GM23338 (cell line): ENCODE data around the gene DIAPH1. TPM values are rescaled to one million over a fixed set of nuclear protein-coding genes. Genes with fewer than 3 reads are reported as not detected.
A peak's percentile ranks its signal among the peaks of the same experiment; 100 is the strongest.

Source experiments
- ATAC-seq: fragments of 200-7000 bp; cut with Tn5 transposase; 3 replicates; pipeline ENCODE4 v1.9.1; 2020
- DNase-seq: peaks from one replicate; pipeline ENCODE4 v3.0.0-alpha.2; 2015; ENCODE audit warnings: low spot score
- H2AFZ ChIP-seq: fragments of 200-600 bp; sonication (generic); 2 replicates; pipeline ENCODE4 v1.8.0; 2016; ENCODE audit warnings: antibody characterized with exemption, mild to moderate bottlenecking, moderate library complexity
- H3F3A ChIP-seq: fragments of 200-600 bp; sonication (generic); replicated peaks from 2 replicates; pipeline ENCODE4 v1.8.0; 2017; ENCODE audit warnings: antibody characterized with exemption, mixed run types, low read depth
- H3K27ac ChIP-seq: fragments of 200-600 bp; sonication (generic); 2 replicates; pipeline ENCODE4 v1.6.1; 2016; ENCODE audit warnings: low read depth
- H3K27me3 ChIP-seq: fragments of 200-600 bp; sonication (generic); 2 replicates; pipeline ENCODE4 v1.8.0; 2016; ENCODE audit warnings: mild to moderate bottlenecking, mixed run types, moderate library complexity; ENCODE audit not compliant: insufficient read depth
- H3K36me3 ChIP-seq: fragments of 200-600 bp; sonication (generic); 2 replicates; pipeline ENCODE4 v1.8.0; 2016; ENCODE audit warnings: mild to moderate bottlenecking; ENCODE audit not compliant: insufficient read depth
- H3K4me1 ChIP-seq: fragments of 200-600 bp; sonication (generic); 2 replicates; pipeline ENCODE4 v1.8.0; 2016; ENCODE audit warnings: mild to moderate bottlenecking, moderate library complexity; ENCODE audit not compliant: insufficient read depth
- H3K4me2 ChIP-seq: fragments of 200-600 bp; sonication (generic); 2 replicates; pipeline ENCODE4 v1.7.1; 2017; ENCODE audit warnings: mixed run types
- H3K4me3 ChIP-seq: fragments of 200-600 bp; sonication (generic); 2 replicates; pipeline ENCODE4 v1.6.1; 2016; ENCODE audit warnings: mixed run types
- H3K79me2 ChIP-seq: fragments of 200-600 bp; sonication (generic); replicated peaks from 2 replicates; pipeline ENCODE4 v1.8.0; 2017; ENCODE audit warnings: mild to moderate bottlenecking; ENCODE audit not compliant: insufficient read depth
- H3K9me2 ChIP-seq: fragments of 200-600 bp; sonication (generic); 2 replicates; pipeline ENCODE4 v1.8.0; 2017; ENCODE audit not compliant: insufficient read depth
- H4K20me1 ChIP-seq: fragments of 200-600 bp; sonication (generic); replicated peaks from 2 replicates; pipeline ENCODE4 v1.8.0; 2017; ENCODE audit warnings: mild to moderate bottlenecking; ENCODE audit not compliant: insufficient read depth
- H3K27ac Mint-ChIP-seq: 2 replicates; pipeline ENCODE4 v1.8.0; 2020; ENCODE audit warnings: inconsistent platforms, mild to moderate bottlenecking, moderate library complexity, mixed read lengths
- H3K27me3 Mint-ChIP-seq: 3 replicates; pipeline ENCODE4 v1.8.0; 2022; ENCODE audit warnings: low read depth, mild to moderate bottlenecking, moderate library complexity, mixed read lengths, inconsistent platforms; ENCODE audit not compliant: insufficient read depth, poor library complexity
- H3K36me3 Mint-ChIP-seq: 3 replicates; pipeline ENCODE4 v1.8.0; 2021; ENCODE audit warnings: low read depth, mild to moderate bottlenecking, inconsistent platforms, moderate library complexity, mixed read lengths
- H3K4me1 Mint-ChIP-seq: 3 replicates; pipeline ENCODE4 v1.8.0; 2020; ENCODE audit warnings: mild to moderate bottlenecking, inconsistent platforms, mixed read lengths
- H3K4me3 Mint-ChIP-seq: 3 replicates; pipeline ENCODE4 v1.8.0; 2021; ENCODE audit warnings: moderate library complexity, mild to moderate bottlenecking, inconsistent platforms, mixed read lengths
- H3K9me3 Mint-ChIP-seq: 3 replicates; pipeline ENCODE4 v1.8.0; 2020; ENCODE audit warnings: moderate library complexity, mild to moderate bottlenecking, inconsistent platforms, mixed read lengths
- CREB1 ChIP-seq: fragments of 250-450 bp; sonication (Bioruptor Pico); IDR thresholded peaks from 2 replicates; pipeline ENCODE4 v1.5.0; 2020; ENCODE audit warnings: low read depth, mild to moderate bottlenecking, moderate library complexity
- polyA plus RNA-seq: library from polyadenylated mRNA; unstranded; fragments of >200 nt; fragmentation: Nextera tagmentation; extraction: Ambion mirVana; gene quantifications from 2 replicates; pipeline ENCODE4 v1.2.1, GENCODE V29; 2016
- total RNA-seq: library from RNA; depleted of rRNA; stranded (reverse); fragments of >200 nt; shearing (Covaris generic); gene quantifications from 2 replicates; pipeline ENCODE4 v1.2.3, GENCODE V29; 2014
- TF ChIP-seq, protein P1 (sequence below): fragments of 250-450 bp; sonication (Bioruptor Pico); IDR thresholded peaks from 2 replicates; pipeline ENCODE4 v1.5.0; 2020; ENCODE audit warnings: mild to moderate bottlenecking, moderate library complexity
- TF ChIP-seq, protein P2 (sequence below): IDR thresholded peaks from one replicate; pipeline ENCODE4 v1.6.1; 2018; ENCODE audit warnings: antibody characterized with exemption; ENCODE audit not compliant: unreplicated experiment
- TF ChIP-seq, protein P3 (sequence below), 2 experiments: fragments of 200-600 bp in 1 of 2; sonication (generic) in 1 of 2; conservative IDR thresholded peaks; 2 replicates each; pipeline versions ENCODE4 v1.5.1 to v1.6.1; 2016 to 2017; ENCODE audit warnings: antibody characterized with exemption in 2 of 2, low read depth in 2 of 2, mild to moderate bottlenecking in 2 of 2, moderate library complexity in 1 of 2

DIAPH1 gene
- total and polyA plus RNA-seq, 2 experiments from 2014 or later = 42.9 to 104 TPM

DNA sequence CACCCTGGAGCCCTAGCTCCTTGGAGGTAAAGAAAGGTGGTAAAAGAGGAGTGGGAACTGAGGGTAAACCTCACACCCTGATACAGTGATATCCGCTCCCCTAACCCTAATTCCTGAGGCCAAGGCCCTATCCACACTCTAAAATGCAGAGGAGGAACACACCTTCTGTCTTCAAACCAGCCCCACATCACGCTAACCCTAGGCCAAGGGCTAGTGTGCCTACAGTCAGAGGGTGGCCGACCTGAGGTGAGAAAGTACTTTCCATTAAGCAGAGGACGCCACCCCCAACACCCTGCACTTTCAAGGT, 17.3 kb upstream of the DIAPH1 start (continued):
- TF ChIP-seq, protein P1, sequence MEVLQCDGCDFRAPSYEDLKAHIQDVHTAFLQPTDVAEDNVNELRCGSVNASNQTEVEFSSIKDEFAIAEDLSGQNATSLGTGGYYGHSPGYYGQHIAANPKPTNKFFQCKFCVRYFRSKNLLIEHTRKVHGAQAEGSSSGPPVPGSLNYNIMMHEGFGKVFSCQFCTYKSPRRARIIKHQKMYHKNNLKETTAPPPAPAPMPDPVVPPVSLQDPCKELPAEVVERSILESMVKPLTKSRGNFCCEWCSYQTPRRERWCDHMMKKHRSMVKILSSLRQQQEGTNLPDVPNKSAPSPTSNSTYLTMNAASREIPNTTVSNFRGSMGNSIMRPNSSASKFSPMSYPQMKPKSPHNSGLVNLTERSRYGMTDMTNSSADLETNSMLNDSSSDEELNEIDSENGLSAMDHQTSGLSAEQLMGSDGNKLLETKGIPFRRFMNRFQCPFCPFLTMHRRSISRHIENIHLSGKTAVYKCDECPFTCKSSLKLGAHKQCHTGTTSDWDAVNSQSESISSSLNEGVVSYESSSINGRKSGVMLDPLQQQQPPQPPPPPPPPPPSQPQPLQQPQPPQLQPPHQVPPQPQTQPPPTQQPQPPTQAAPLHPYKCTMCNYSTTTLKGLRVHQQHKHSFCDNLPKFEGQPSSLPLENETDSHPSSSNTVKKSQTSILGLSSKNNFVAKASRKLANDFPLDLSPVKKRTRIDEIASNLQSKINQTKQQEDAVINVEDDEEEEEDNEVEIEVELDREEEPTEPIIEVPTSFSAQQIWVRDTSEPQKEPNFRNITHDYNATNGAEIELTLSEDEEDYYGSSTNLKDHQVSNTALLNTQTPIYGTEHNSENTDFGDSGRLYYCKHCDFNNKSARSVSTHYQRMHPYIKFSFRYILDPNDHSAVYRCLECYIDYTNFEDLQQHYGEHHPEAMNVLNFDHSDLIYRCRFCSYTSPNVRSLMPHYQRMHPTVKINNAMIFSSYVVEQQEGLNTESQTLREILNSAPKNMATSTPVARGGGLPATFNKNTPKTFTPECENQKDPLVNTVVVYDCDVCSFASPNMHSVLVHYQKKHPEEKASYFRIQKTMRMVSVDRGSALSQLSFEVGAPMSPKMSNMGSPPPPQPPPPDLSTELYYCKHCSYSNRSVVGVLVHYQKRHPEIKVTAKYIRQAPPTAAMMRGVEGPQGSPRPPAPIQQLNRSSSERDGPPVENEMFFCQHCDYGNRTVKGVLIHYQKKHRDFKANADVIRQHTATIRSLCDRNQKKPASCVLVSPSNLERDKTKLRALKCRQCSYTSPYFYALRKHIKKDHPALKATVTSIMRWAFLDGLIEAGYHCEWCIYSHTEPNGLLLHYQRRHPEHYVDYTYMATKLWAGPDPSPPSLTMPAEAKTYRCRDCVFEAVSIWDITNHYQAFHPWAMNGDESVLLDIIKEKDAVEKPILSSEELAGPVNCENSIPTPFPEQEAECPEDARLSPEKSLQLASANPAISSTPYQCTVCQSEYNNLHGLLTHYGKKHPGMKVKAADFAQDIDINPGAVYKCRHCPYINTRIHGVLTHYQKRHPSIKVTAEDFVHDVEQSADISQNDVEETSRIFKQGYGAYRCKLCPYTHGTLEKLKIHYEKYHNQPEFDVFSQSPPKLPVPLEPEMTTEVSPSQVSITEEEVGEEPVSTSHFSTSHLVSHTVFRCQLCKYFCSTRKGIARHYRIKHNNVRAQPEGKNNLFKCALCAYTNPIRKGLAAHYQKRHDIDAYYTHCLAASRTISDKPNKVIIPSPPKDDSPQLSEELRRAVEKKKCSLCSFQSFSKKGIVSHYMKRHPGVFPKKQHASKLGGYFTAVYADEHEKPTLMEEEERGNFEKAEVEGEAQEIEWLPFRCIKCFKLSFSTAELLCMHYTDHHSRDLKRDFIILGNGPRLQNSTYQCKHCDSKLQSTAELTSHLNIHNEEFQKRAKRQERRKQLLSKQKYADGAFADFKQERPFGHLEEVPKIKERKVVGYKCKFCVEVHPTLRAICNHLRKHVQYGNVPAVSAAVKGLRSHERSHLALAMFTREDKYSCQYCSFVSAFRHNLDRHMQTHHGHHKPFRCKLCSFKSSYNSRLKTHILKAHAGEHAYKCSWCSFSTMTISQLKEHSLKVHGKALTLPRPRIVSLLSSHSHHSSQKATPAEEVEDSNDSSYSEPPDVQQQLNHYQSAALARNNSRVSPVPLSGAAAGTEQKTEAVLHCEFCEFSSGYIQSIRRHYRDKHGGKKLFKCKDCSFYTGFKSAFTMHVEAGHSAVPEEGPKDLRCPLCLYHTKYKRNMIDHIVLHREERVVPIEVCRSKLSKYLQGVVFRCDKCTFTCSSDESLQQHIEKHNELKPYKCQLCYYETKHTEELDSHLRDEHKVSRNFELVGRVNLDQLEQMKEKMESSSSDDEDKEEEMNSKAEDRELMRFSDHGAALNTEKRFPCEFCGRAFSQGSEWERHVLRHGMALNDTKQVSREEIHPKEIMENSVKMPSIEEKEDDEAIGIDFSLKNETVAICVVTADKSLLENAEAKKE (CRISPR knock-in tag) = no peak

DNA sequence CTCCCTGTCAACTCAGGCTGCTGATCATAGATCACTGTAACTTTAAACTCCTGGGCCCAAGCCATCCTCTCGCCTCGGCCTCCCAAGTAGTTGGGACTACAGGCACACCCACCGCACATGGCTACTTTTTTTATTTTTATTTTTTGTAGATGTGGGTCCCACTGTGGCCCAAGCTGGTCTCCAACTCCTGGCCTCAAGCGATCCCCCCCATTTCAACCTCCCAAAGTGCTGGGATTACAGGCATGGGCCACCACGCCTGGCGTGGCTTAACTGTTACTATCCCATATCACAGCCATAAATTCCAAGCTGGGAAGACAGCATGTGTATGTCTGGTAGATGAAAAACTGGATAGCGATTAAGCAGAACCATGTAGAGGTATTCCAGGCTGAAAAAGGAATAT, 16.8 kb upstream of the DIAPH1 start:
- Mint-ChIP-seq H3K4me1 (peaks cover 29% of the 10 kb centered on the region), H3K4me3 (peak overlapping the region; percentile 91), H3K27ac (peak overlapping the region; percentile 81; the same call in 1 of the 2 replicates), H3K9me3 (no peaks in the 10 kb centered on the region), H3K27me3 (peaks cover 8% of the 10 kb centered on the region), H3K36me3 (peaks cover 22% of the 10 kb centered on the region; the same call in 2 of the 3 replicates)
- no peak overlapping the region for H3K27ac ChIP-seq
- 0 out of 2 replicates have a peak, but pooled peaks cover 14% of the 10 kb centered on the region for H3F3A ChIP-seq
- ATAC-seq = no peak
- peaks cover 3% of the 10 kb centered on the region; the same call in 1 of the 2 replicates for H3K27me3 ChIP-seq
- H3K4me2 ChIP-seq = peak overlapping the region; percentile 95
- no peak overlapping the region for H2AFZ ChIP-seq
- H3K4me3 ChIP-seq = peak overlapping the region; percentile 99
- peaks cover 58% of the 10 kb centered on the region for H3K79me2 ChIP-seq
- peaks cover 27% of the 10 kb centered on the region for H4K20me1 ChIP-seq
- H3K36me3 ChIP-seq = 0 out of 2 replicates have a peak, but pooled peaks cover 6% of the 10 kb centered on the region
- H3K4me1 ChIP-seq = peaks cover 20% of the 10 kb centered on the region
- DNase-seq = no peak
- H3K9me2 ChIP-seq = no peaks in the 10 kb centered on the region
- no peak for TF ChIP-seq CREB1 (CRISPR knock-in tag)
- TF ChIP-seq, protein P2, sequence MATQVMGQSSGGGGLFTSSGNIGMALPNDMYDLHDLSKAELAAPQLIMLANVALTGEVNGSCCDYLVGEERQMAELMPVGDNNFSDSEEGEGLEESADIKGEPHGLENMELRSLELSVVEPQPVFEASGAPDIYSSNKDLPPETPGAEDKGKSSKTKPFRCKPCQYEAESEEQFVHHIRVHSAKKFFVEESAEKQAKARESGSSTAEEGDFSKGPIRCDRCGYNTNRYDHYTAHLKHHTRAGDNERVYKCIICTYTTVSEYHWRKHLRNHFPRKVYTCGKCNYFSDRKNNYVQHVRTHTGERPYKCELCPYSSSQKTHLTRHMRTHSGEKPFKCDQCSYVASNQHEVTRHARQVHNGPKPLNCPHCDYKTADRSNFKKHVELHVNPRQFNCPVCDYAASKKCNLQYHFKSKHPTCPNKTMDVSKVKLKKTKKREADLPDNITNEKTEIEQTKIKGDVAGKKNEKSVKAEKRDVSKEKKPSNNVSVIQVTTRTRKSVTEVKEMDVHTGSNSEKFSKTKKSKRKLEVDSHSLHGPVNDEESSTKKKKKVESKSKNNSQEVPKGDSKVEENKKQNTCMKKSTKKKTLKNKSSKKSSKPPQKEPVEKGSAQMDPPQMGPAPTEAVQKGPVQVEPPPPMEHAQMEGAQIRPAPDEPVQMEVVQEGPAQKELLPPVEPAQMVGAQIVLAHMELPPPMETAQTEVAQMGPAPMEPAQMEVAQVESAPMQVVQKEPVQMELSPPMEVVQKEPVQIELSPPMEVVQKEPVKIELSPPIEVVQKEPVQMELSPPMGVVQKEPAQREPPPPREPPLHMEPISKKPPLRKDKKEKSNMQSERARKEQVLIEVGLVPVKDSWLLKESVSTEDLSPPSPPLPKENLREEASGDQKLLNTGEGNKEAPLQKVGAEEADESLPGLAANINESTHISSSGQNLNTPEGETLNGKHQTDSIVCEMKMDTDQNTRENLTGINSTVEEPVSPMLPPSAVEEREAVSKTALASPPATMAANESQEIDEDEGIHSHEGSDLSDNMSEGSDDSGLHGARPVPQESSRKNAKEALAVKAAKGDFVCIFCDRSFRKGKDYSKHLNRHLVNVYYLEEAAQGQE = no peak
- TF ChIP-seq, protein P3, sequence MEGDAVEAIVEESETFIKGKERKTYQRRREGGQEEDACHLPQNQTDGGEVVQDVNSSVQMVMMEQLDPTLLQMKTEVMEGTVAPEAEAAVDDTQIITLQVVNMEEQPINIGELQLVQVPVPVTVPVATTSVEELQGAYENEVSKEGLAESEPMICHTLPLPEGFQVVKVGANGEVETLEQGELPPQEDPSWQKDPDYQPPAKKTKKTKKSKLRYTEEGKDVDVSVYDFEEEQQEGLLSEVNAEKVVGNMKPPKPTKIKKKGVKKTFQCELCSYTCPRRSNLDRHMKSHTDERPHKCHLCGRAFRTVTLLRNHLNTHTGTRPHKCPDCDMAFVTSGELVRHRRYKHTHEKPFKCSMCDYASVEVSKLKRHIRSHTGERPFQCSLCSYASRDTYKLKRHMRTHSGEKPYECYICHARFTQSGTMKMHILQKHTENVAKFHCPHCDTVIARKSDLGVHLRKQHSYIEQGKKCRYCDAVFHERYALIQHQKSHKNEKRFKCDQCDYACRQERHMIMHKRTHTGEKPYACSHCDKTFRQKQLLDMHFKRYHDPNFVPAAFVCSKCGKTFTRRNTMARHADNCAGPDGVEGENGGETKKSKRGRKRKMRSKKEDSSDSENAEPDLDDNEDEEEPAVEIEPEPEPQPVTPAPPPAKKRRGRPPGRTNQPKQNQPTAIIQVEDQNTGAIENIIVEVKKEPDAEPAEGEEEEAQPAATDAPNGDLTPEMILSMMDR (conservative IDR thresholded peaks at IDR 0.05; ENCODE audit: low read depth in 2 of 2) = no peak
